CD4-positive, alpha-beta T cell treated with Interleukin-6 for 4 hours (primary cell): Measurements from ENCODE around the gene STX1A.

ENCODE experiments used
- DNase-seq: peaks from one replicate; pipeline ENCODE4 v3.0.0-alpha.2; 2020; ENCODE audit warnings: mixed read lengths

STX1A gene

DNA sequence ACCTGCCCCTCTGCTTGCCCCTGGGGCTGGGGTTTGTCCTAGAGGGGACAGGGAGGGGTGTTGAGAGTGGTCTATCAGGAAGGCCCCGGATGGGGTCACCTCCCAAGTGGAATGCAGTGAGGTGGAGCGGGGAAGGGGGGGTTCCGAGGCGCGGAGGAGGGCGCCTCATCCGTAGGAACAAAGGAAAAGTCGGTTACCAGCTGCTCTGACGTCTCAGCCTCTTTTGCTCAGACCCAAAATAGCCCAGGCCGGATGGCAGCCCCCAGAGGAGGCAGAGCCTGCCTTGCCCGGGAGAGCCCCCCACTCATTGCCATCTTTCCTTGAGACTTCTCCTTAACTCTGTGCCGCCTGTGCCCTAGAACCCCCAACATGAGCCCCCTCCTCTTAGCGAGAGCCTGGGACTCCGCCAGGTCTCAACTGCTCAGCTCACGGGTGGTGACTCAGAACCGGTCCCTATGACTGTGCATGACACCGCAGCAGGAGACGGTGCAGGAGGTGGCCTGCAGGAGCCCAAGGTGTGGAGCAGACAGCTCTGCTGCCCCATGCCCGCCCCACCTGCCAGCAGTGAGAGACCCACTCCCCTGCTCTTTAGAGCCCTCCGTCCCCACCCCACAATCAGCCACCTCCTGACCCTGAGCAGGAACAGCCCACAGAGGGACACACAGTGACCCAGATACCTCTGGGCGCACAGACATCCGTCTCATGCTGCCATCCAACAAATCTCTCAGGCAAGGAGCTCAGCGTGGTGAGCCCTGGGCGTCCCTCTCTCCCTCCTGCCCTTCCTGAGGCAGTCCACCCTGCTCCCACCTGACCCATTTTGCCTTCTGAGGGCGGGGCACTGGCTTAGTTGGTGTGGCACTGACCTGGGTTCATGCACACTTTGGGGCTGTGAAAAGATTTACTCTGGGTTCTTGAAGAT is 13.1 kb downstream of the STX1A start:
- DNase-seq, result peak; percentile 33

DNA sequence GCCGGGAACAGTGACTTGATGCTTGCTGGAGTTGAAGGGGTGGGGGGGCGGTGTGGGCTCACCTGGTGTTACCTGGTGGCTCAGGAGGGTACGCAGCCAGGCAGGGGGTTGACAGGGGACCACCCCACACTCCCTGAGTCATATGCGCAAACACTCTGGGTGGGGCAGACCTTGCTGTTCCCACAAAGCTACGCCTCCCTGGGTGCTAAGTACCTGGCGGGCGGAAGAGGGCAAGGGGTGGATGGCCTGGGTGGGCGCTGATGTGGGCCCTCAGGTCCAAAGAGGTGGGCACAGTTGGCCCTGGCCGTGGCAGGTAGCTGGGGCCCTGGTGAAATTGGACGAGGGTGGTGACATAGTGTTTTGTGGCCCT is 13.9 kb downstream of the STX1A start:
- DNase-seq, result no peak

DNA sequence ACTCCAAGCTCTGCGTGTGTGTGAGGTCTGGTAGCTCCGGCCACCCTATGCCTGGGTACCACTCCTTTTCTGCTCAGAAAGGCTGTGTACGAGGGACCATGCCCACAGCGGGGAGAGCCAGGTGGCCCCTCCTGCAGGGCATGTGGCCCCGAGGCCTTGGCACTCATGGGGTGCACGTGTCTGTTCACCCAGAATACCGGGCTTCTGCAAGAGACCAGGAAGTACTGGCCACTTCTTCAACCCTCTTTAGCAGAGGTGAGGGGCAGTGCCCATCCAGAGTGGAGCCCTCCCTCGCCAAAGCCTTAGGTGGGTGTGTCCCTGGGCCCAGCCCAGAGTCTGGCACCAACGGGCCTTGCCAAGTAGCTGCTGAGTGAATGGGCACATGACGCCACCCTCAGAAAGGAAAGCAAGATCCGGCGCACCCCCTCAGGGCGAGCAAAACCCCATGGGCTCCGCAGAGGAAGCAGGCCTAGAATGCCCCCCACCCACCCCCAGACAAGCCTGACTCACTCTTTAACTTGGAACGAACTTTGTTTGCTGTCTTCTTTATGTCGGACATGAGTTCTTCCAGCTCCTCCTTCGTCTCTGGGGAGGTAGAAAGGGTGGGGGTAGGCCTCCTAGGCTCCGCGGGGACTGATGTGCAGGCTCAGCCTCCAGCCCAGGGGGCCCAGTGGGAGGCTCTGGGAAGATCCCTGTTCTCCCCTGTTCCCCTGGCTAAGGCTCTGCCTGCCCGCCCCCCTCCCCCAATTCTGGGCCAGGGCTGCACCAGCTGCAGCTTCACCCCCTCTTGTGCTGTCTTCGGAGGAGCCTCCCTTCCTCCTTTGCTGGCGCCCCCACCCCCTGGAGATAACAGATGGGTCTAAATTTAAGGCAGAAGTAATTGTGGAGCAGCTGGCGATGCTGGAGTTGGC is 14.6 kb downstream of the STX1A start:
- DNase-seq, result no peak

DNA sequence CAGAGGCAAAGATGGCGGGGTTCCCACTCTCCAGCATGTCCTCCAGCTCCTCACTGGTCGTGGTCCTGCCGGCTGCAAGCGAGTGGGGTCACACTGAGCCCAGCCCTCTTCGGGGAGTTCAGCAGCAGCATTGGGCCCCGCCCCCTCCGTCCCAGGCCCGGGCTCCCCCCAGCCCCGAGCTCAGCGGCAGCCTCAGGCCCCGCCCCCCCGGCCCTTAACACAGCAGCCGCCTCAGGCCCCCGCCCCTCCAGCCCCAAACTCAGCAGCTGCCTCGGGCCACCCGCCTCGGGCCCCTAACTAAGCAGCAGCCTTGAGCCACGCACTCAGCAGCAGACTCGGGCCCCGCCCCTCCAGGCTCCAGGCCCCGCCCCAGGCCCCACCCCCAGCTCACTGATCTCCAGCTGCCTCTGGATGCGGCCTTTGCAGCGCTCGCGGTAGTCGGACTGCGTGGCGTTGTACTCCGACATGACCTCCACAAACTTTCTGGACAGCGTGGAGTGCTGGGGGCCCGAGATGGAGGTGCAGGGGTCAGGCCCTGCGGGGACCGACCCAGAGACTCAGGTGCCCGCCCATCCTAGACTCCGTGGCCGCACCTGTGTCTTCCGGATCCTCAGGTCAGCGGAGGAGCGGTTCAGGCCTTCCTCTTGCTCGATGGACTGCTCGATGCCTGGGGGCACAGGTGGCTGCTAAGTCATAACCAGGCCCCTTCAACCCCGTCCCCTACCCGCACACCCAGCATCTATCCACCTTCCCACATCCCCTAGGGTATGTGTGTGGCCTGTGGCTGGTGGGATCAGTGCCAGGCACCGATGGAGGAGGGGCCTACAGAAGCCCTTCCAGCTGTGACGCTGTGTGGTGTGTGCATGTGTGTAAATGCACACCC is 15.5 kb downstream of the STX1A start:
- peak; percentile 80 for DNase-seq

DNA sequence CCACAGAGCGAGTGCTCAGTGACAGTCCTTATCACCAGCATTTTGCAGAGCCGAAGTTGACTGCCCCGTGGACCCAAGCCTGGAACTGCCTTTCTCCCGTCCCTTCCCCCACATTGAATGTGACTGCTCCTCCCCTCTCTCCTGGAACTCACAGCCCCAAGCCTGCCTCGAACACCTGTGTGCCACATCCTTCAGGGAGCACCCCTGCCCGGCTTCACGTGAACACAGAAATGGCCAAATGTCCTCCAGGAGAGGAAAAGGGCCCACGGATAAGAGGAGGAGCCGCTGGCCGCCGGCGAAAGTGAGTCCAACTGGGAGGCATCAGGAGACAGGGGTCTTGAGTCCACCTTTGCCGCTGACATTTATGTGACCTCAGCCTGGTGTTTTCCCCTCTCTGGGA is 16.2 kb downstream of the STX1A start:
- DNase-seq, result no peak

DNA sequence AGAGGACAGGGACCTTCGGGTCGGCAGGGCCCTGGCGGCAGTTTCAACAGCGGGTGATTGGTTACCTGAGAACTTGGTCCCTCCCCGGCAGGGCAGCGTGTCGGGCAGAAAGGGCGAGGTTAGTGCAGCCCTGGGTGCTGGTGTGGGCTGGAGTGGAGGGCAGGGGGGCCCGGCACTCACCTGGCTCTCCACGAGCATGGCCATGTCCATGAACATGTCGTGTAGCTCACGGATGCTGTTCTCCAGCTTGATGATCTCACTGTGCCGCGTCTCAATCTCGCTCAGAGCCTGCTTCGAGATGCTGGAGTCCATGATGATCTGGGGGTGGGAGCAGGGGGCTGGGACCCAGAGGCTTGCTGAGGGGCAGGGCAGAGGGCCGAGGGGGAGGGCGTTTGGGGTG is 16.8 kb downstream of the STX1A start:
- DNase-seq, result no peak

DNA sequence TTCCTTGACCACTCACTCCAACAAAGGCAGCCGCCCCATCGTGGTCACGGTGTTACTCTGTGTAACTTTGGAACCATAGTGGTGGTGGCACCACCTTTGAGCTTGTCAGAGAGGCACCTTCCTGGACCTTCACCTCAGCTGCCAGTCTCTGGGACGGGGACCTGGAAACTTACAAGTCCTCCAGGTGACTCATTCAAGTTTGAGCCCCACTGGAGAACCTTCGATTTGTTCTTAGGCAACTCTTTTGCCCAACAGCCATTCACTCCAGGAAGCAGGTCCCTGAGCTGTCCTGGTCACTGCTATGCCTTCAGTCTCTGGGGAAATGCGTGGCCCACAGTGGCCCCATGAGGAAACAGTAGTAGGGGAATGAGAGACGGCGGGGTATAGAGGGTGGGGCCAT is 17.2 kb downstream of the STX1A start:
- DNase-seq, result no peak

DNA sequence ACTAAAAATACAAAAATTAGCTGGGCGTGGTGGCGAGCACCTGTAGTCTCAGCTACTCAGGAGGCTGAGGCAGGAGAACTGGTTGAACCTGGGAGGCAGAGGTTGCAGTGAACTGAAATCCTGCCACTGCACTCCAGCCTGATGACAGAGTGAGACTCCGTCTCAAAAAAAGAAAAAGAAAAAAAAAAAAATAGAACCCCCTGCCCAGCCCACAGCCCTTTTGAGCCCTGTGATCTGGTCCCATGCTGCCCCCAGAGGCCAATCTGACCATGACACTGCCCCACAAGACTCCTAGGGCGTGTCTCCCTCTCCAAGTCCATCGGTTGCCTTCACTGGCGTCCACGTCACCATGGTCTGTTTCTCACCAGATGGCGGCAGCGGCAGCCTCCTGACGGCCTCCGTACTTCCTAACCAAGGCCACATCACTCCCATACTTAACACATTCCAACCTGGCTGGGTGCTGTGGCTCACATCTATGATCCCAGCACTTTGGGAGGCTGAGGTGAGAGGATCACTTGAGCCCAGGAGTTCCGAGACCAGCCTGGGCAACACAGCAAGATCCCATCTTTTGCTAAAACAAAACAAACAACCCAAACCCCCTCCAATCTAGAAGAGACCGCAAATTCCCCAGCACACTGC is 18.0 kb downstream of the STX1A start:
- peak; percentile 32 for DNase-seq

DNA sequence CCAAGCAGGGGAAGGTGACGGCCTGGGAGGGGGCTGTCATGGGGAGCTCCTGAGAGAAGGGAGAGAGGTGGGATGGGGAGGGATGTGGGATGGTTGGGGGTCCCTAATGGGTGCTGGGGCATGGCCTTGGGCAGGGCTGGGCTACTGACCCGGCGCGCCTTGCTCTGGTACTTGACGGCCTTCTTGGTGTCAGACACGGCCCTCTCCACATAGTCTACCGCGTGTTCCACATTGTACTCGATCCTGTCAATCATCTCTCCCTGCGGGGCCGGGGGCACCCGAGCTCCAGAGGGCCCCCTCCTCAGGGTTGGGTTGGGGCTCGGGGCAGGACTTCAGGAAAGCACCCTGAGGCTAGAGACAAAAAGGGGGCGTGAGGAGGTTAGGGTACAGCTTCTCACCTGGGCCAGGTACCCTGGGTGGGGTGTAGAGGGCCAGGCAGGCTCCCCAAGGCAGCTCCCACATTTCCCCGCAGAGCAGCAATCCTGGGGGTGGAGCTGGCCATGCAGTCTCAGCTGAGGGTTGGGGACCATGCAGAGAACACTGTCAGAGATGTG is 18.8 kb downstream of the STX1A start:
- DNase-seq, result no peak

DNA sequence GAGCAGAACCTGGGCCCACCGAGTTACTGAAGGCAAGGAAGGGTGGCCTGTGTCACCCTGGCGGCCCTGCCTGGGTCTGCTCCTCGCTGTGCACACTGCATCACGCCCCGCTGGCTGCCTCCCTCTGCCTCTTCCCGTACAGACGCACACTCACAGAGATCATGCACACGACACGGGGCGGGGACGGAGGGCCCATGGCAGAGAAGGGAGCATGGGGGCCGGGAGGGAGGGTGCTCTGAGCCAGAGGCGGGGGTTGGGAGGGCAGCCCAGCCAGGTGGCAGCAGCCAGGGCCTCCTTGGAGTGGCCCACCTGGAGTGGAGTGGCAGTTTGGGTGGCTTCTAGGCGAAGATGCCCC is 19.4 kb downstream of the STX1A start:
- no peak for DNase-seq

DNA sequence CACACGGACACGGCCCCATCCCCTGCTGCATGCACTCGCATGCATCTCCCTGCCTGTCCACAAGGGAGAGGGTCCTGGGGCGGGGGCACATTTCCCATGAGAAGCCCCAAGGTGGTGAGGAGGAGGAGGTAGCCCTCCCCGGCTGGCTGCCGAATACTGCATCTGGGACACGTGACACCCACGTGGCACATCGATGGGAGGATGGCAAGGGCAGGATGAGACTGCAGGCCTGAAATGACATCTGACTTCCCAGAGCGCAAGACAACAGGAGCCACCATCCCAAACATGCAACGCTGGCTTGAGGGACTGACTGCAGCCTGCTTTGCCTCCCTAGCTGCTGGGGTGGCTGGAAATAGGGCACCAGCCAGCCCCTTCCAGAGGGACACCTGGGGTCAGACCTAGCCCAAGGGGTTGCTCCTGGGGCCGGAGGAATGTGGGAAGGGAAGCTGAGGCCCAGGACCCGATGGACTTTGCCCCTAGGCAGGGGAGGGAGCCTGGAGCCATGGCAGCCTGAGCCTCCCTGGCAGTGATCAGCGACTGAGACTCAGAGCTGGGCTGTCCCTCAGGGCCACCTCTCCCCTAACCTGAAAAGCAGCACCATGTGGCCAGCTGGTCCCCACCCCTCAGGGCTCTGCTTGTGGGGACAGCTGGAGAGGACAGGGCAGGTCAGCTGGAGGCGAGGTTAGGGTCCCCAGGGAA is 19.9 kb downstream of the STX1A start:
- no peak for DNase-seq

DNA sequence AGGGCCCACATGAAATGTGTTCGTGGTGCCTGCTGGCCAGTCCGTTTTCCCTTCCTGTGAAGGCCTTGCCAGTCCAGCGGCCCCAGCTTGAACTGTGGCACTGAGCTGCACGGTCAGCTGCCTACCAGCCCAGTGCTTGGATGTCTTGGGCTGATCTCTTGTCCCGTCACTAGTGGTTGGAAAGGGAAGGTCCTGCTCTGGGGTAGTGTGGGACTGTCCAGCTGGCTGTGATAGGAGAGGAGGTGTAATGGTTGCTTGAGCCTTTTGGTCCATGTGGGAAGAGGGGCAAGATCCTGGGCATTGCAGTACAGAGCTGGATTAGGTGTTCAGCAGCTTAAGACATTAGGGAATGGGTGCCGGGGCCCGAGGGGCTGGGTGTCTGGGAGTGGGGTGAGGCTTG is 21.1 kb downstream of the STX1A start:
- no peak for DNase-seq

DNA sequence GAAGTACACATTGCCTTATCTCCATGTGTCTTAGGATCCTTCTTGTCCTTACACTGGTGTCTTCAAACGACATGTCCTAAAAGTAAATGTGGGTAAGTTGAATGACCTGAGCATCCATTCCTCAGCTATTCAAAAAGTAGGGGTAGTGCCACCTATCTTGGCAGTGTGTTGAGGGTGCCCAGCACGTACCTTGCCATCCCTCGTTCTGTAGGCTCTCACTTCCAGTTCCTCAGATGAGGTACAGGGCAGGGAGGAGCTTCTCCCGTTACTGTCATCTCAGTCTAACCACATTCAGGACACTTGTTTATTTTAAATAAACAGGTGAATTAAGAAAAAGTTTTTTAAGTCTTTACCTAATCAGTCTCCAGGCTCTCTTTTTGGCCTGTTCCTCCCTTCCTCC is 23.1 kb downstream of the STX1A start:
- DNase-seq, result no peak

DNA sequence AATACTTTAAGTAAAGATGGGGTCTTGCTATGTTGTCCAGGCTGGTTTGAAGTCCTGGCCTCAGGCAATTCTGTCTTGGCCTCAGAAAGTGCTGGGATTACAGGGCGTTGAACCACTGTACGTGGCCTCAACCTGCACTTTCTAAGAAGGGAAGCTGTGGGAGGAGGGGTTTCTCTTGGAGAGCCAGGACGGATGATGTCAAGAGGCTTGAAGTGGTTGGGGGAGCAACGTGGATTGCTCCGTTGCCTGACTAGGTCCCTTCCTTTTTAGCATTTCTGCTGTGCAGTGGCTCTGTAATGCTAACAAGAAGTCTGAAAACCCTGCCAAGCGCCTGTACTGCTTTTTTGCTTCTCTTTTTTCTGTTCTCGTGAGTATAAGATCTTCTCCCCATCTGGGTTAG is 28.8 kb downstream of the STX1A start:
- DNase-seq, result no peak

DNA sequence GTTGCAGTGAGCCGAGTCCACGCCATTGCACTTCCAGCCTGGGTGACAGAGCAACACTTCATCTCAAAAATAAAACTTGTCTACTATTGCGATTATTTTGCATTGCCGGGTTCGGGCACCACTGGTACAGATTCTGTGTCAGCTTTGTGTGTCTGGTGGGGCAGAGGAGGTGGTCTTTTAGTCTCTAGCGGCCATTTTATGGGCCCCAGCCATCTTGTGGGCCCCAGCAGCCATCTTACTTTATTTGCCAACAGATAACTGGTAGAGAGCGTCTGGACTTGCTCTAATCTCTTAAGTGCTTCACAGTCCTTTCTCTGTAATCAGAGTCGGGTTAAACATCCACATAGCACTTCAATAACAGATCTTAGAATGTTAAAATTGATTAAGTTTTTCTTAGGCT is 31.2 kb downstream of the STX1A start:
- DNase-seq, result no peak

DNA sequence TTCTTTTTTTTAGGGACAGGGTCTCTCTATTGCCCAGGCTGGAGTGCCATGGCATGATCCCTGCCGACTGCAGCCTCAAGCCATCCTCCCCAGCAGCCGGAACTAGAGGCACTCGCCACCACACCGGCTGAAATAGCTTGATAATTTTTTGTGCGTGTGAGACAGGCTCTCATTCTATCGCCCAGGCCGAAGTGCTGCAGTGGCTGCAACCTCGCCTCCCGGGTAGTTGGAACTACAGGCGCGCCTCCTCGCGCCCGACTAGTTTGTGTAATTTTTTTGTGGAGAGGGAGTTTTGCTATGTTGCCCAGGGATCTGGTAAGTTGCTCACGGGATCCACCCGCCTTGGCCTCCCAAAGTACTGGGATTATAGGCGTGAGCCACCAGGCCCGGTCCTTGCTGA is 34.2 kb downstream of the STX1A start:
- DNase-seq, result no peak

DNA sequence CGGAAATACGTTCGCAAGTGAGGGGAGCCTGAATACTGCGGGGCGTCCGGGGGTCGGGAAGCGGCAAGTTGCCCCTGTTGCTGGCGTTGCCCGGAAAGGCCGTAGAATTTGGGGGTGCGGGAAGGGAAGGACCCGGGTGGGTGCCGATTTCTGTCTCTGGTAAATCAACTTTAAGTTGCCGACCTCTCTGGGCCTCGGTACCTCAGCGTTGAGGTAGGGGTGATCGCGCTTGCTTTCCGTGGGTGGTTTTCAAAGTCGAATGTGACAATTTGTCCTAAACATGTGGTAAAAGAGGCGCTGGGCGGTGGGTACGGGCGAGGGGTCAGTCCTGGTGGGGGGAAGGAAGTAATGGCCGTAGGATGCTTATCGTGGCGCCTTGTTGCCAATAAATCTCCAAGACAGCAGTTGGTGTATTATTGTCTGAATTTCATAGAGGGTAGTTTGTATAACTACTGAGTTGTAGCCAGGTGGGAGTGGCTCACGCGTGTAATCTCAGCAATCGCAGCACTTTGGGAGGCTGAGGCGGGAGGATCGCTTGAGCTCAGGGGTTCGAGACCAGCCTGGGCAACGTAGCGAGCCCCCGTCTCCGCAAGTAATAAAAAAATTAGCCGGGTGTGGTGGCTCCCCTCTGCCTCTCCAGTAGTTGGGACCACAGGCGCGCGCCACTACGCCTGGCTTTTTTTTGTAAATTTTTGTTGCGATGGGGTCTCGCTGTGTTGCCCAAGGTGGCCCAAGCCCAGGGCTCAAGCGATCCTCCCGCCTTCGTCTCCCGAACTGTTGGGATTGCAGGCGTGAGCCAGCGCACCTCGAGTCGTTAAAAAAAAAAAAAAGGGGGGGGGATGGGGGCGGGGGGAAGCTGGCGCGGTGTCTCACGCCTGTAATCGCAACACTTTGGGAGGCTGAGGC is 35.4 kb downstream of the STX1A start:
- no peak for DNase-seq

DNA sequence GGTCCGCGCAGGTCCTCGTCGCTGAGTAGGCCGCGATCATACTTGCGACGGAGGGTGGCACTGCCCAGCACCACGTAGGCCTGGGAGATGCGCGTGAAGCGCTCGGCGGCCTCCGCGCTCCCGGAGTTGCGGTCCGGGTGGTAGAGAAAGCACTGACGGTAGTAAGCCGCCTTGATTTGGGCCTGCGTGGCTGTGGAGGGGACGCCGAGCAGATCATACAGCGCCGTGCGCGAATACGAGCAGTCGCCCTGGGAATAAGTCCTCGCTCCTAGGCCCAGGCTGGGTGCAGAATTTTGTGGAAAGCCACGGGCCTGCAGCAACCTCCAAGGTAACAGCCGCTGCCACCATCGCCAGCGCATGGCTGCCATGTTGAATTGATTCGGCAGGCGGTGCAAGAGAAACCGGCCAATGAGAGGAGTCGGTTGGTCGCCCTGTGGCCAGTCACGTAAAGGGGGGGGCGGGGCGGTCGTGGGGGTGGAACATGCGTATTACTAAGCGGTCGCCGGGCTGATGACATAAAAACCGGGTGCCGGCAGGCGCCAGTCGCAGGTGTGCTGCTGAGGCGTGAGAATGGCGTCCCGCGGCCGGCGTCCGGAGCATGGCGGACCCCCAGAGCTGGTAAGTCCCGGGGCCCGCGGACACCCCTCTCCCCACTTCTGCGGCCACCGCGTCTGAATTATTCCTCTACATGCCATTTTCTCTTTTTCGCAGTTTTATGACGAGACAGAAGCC is 36.2 kb downstream of the STX1A start, which contains the start of the genes BUD23 and DNAJC30:
Gene BUD23 (plus strand): TSS at position 542 of the 732 bp plus-strand sequence. CDS start 29 bp downstream, at position 571.
Gene DNAJC30 (minus strand): TSS at position 398 of the 732 bp plus-strand sequence. CDS start 30 bp downstream, at position 368.
- DNase-seq, result peak; percentile 99

DNA sequence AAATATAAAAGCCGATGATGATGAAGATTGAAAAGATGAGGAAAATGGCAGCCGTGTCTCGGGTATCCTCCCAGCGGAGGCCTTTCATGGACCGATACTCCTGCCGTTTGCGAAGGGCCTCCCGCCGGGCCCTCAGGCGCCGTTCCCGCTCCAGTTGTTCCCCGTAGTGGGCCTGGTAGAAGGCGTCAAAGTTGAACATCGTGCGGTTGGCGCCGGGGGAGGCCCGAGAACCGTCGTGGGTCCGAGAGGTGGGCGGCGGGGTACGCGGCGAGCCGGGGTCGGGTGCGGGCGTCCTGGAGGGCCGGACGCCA is 36.8 kb downstream of the STX1A start:
- DNase-seq, result no peak

DNA sequence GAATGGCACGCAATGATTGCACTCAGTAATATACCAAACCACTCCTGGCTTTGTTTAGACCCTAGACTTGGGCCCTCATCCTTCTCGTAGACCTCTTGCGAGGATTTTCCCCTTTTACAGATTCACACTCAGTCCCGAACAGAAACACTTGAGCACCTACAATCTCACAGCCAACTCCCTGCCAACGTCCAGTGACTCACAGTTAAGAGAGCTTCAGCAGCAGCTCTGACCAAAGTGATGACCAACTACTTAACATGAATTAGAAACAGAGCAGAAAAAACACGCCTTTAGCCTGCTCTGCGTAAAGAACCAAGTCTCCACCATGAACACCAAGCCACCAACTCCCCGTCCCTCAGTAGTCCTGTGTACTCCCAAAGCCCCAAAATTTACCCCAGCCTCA is 38.4 kb downstream of the STX1A start:
- no peak for DNase-seq
